ENCODE results near the gene PXYLP1.

- TF ChIP-seq CTCF (conservative IDR thresholded peaks at IDR 0.05; ENCODE audit: low read depth, low read length) (no peak), EZH2 (IDR thresholded peaks at IDR 0.05; ENCODE audit: borderline replicate concordance, low read depth, low read length, poor library complexity, severe bottlenecking) (no peak)
These were observed 49.1 kb downstream of the PXYLP1 start for GRCh38 chr3:141280690-141281089.

Measured in A673 (cell line).